Measurements from ENCODE around the gene NAPB.

The NAPB gene

GRCh38 chr20:23415555-23415954 is 5.7 kb downstream of the NAPB start:
- TF ChIP-seq CTCF (IDR thresholded peaks at IDR 0.05; ENCODE audit: extremely low read depth, insufficient read depth, missing control alignments) = no peak
- in situ Hi-C loops (cut with MboI; ENCODE audit: low pct_unique_long_range_greater_than_20kb, low sequenced_read_pairs, unreplicated experiment) = no loop called here
- DNase-seq (ENCODE audit: low spot score) = no peak

- DNase-seq (ENCODE audit: low spot score) = no peak
- in situ Hi-C loops (cut with MboI; ENCODE audit: low pct_unique_long_range_greater_than_20kb, low sequenced_read_pairs, unreplicated experiment) = no loop called here
- no peak for TF ChIP-seq CTCF (IDR thresholded peaks at IDR 0.05; ENCODE audit: extremely low read depth, insufficient read depth, missing control alignments)
Measured at GRCh38 chr20:23414526-23415188, 6.6 kb downstream of the NAPB start.

- no peak for TF ChIP-seq CTCF (IDR thresholded peaks at IDR 0.05; ENCODE audit: extremely low read depth, insufficient read depth, missing control alignments)
- DNase-seq (ENCODE audit: low spot score) = no peak
- in situ Hi-C loops (cut with MboI; ENCODE audit: low pct_unique_long_range_greater_than_20kb, low sequenced_read_pairs, unreplicated experiment) = no loop called here
Measured at GRCh38 chr20:23413862-23414422, 7.3 kb downstream of the NAPB start.

GRCh38 chr20:23412026-23412425 is 9.3 kb downstream of the NAPB start:
- no peak for TF ChIP-seq CTCF (IDR thresholded peaks at IDR 0.05; ENCODE audit: extremely low read depth, insufficient read depth, missing control alignments)
- no peak for DNase-seq (ENCODE audit: low spot score)
- in situ Hi-C loops (cut with MboI; ENCODE audit: low pct_unique_long_range_greater_than_20kb, low sequenced_read_pairs, unreplicated experiment) = no loop called here

- in situ Hi-C loops (cut with MboI; ENCODE audit: low pct_unique_long_range_greater_than_20kb, low sequenced_read_pairs, unreplicated experiment) = no loop called here
- no peak for DNase-seq (ENCODE audit: low spot score)
- no peak for TF ChIP-seq CTCF (IDR thresholded peaks at IDR 0.05; ENCODE audit: extremely low read depth, insufficient read depth, missing control alignments)
Measured at GRCh38 chr20:23410916-23411695, 10.2 kb downstream of the NAPB start.

- no peak for TF ChIP-seq CTCF (IDR thresholded peaks at IDR 0.05; ENCODE audit: extremely low read depth, insufficient read depth, missing control alignments)
- no peak for DNase-seq (ENCODE audit: low spot score)
- in situ Hi-C loops (cut with MboI; ENCODE audit: low pct_unique_long_range_greater_than_20kb, low sequenced_read_pairs, unreplicated experiment) = no loop called here
Measured at GRCh38 chr20:23409800-23410199, 11.5 kb downstream of the NAPB start.

Data from GM13977 (cell line).